ENCODE measurements around the gene SELENOW. TPM values are rescaled to one million over a fixed set of nuclear protein-coding genes. Genes with fewer than 3 reads are reported as not detected.

The SELENOW gene
- total RNA-seq, 4 donors from 2014 or later = 256 to 919 (median 484) TPM

DNA sequence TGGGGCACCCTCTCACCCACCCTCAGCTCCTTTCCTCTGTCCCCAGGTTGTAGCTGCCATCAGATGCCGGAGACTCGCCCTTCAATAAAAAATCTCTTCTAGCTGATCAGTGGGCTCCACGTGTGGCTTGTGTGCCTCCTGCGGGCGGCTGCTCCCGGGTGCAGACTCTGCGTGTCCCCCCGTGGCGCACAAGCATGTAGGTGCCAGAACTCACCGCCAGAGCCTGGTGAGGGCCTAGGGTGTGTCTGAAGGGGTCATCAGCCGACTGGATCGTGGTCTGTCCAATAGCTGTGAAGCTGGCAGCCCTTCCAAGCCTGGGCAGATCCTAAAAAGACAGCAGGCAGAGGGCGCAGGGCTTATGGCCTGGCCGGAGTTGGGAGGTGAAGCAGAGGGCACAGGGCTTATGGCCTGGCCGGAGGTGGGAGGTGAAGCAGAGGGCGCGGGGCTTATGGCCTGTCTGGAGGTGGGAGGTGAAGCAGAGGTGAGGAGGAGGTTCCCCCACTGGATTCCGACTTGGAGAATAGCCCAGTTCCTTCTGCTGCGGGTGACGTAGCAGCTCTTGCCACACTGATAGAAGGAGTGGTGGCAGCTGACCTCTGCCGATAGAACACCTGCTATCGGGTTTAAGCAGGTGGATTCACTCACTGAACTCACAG is 21.4 kb upstream of the SELENOW start:
- no peak overlapping the region for H3K27ac ChIP-seq
- TF ChIP-seq, protein P1, sequence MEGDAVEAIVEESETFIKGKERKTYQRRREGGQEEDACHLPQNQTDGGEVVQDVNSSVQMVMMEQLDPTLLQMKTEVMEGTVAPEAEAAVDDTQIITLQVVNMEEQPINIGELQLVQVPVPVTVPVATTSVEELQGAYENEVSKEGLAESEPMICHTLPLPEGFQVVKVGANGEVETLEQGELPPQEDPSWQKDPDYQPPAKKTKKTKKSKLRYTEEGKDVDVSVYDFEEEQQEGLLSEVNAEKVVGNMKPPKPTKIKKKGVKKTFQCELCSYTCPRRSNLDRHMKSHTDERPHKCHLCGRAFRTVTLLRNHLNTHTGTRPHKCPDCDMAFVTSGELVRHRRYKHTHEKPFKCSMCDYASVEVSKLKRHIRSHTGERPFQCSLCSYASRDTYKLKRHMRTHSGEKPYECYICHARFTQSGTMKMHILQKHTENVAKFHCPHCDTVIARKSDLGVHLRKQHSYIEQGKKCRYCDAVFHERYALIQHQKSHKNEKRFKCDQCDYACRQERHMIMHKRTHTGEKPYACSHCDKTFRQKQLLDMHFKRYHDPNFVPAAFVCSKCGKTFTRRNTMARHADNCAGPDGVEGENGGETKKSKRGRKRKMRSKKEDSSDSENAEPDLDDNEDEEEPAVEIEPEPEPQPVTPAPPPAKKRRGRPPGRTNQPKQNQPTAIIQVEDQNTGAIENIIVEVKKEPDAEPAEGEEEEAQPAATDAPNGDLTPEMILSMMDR (IDR thresholded peaks at IDR 0.05) = no peak
- no peak for TF ChIP-seq POLR2A (IDR thresholded peaks at IDR 0.05)
- H3K4me3 ChIP-seq (replicated peaks in 1 of 3) = no peak overlapping the region

DNA sequence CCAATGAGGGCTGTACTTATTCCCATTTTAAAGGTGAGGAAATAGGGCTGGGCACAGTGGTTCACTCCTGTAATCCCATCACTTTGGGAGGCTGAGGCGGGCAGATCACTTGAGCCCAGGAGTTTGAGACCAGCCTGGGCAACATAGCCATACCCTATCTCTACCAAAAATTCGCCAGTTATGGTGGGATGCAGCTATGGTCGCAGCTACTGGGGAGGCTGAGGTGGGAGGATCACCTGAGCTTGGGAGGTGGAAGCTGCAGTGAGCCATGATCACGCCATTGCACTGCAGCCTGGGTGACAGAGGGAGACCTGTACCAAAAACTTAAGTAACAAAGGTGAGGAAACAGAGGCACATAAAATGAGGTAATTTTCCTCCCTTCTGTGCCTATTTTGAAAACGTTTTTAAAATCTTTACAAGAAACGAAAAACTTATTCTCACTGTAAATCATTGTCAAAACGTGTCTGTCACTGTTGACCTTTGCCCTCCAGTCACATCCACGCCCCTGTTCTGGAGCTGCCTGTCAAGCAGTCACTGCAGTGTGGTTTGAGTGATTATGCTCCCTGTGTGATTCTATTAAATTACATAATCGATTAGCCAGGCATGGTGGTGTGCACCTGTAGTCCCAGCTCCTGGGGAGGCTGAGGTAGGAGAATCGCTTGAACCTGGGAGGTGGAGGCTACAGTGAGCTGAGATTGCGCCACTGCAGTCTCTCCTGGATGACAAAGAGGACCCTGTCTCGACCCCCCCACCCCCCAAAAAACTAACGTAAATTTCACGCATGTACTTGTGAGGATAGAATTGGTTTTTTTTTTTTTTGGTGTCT is 20.7 kb upstream of the SELENOW start:
- Histone ChIP-seq H3K9me3 (no peaks in the 10 kb centered on the region), H3K36me3 (peaks cover 50 to 65% of the 10 kb centered on the region in 2 donors), H3K27me3 (no peaks in the 10 kb centered on the region), H3K4me3 (replicated peaks in 1 of 3) (no peak overlapping the region), H3K4me1 (no peaks in the 10 kb centered on the region), H3K27ac (no peak overlapping the region)
- no peak for TF ChIP-seq POLR2A (IDR thresholded peaks at IDR 0.05)
- TF ChIP-seq, protein P1 (IDR thresholded peaks at IDR 0.05) = no peak
- no peak for DNase-seq
- WGBS, 2 donors = 89 to 90% methylated on average over 13 to 14 of the region's 14 CpGs
- intact Hi-C loops (cut with DNase I) = no loop called here

More for the DNA sequence above, 21.4 kb upstream of the SELENOW start:
- Histone ChIP-seq H3K9me3 (no peaks in the 10 kb centered on the region), H3K4me1 (no peaks in the 10 kb centered on the region), H3K36me3 (peaks cover 57 to 72% of the 10 kb centered on the region in 2 donors), H3K27me3 (no peaks in the 10 kb centered on the region)
- no peak for DNase-seq
- WGBS, 2 donors = 90 to 91% methylated on average over 20 to 22 of the region's 22 CpGs
- intact Hi-C loops (cut with DNase I) = no loop called here

DNA sequence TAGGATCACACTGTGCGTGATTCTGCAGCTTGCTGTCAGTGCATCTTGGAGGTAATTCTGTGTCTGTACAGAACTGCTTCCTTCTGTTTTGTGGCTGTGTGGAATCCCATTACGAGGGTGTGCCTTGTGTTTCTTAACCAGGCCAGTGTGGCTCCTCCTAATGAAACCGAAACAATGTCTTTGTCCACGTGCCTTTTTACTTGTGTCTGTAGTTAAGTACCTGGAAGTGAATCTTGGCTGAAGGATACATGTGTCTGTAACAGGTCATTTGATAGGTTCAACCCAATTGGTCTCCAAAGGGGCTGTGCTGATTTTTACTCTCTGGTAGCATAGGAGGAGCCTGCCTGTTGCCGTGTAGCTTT is 20.1 kb upstream of the SELENOW start:
- 95 to 97% methylated on average over 5 of the region's 5 CpGs for whole genome bisulfite sequencing, 2 donors
- no peaks in the 10 kb centered on the region for H3K9me3 ChIP-seq
- no peaks in the 10 kb centered on the region for H3K27me3 ChIP-seq
- H3K36me3 ChIP-seq = peaks cover 44 to 59% of the 10 kb centered on the region in 2 donors
- intact Hi-C loops (cut with DNase I) = no loop called here
- DNase-seq = no peak
- H3K27ac ChIP-seq = no peak overlapping the region
- H3K4me1 ChIP-seq = no peaks in the 10 kb centered on the region
- H3K4me3 ChIP-seq (replicated peaks in 1 of 3) = no peak overlapping the region
- TF ChIP-seq, protein P1 (IDR thresholded peaks at IDR 0.05) = no peak
- TF ChIP-seq POLR2A (IDR thresholded peaks at IDR 0.05) = no peak

DNA sequence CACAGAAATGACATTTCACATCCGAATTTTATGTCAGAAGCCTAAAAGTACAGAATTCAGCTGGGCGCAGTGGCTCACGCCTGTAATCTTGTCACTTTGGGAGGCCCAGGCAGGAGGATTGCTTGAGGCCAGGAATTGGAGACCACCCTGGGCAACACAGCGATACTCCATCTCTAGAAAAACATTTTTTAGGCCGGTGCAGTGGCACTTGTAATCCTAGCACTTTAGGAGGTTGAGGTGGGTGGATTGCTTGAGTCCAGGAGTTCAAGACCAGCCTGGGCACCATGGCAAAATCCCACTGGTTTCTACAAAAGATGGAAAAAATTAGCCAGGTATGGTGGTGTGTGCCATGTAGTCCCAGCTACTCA is 17.9 kb upstream of the SELENOW start:
- no peak overlapping the region for H3K27ac ChIP-seq
- DNase-seq = no peak
- H3K36me3 ChIP-seq = peaks cover 22 to 37% of the 10 kb centered on the region in 2 donors
- H3K4me1 ChIP-seq = no peaks in the 10 kb centered on the region
- no peak overlapping the region for H3K4me3 ChIP-seq (replicated peaks in 1 of 3)
- no peaks in the 10 kb centered on the region for H3K9me3 ChIP-seq
- TF ChIP-seq POLR2A (IDR thresholded peaks at IDR 0.05) = no peak
- TF ChIP-seq, protein P1 (IDR thresholded peaks at IDR 0.05) = no peak
- intact Hi-C loops (cut with DNase I) = no loop called here
- 77 to 91% methylated on average over 5 of the region's 5 CpGs for WGBS, 2 donors
- H3K27me3 ChIP-seq = no peaks in the 10 kb centered on the region

DNA sequence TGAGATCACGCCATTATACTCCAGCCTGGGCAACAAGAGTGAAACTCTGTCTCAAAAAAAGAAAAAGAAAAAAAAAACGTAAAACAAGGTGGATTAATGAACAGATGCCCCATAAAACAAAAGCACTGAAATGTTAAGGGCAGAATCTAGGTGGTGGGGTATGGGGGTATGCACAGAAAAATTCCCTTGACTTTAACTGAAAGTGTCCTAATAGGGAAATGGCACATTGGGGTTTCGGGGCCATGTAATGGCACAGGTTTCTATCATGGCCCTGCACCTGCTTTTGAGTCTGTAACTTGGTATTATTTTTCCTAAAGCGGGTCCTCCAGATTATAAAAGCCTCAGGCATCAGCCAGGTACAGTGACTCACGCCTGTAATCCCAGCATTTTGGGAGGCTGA is 16.9 kb upstream of the SELENOW start:
- 82 to 83% methylated on average over 5 of the region's 5 CpGs for WGBS, 2 donors
- H3K27ac ChIP-seq = no peak overlapping the region
- H3K36me3 ChIP-seq = peaks cover 12 to 27% of the 10 kb centered on the region in 2 donors
- no peak for DNase-seq
- TF ChIP-seq, protein P1 (IDR thresholded peaks at IDR 0.05) = no peak
- no peak for TF ChIP-seq POLR2A (IDR thresholded peaks at IDR 0.05)
- no peaks in the 10 kb centered on the region for H3K4me1 ChIP-seq
- intact Hi-C loops (cut with DNase I) = no loop called here
- H3K9me3 ChIP-seq = no peaks in the 10 kb centered on the region
- H3K27me3 ChIP-seq = no peaks in the 10 kb centered on the region
- H3K4me3 ChIP-seq (replicated peaks in 1 of 3) = no peak overlapping the region
